WTC11 (cell line): Measurements from ENCODE around the gene TMEM95. TPM values are rescaled to one million over a fixed set of nuclear protein-coding genes. Genes with fewer than 3 reads are reported as not detected.
A peak's percentile ranks its signal among the peaks of the same experiment; 100 is the strongest.

Experiments
- ATAC-seq: fragments of 200-7000 bp; cut with Tn5 transposase; 2 replicates; pipeline ENCODE4 v1.10.0; 2021; ENCODE audit warnings: mild to moderate bottlenecking, moderate library complexity
- CTCF ChIA-PET: fragments of 300-600 bp; sonication (Branson Sonifier 250); formaldehyde crosslinking; loops from one replicate; lab custom pipeline; 2021; ENCODE audit warnings: antibody characterized with exemption; lab: Charles Lee
- POLR2A ChIA-PET: fragments of 350-600 bp; sonication (Branson Sonifier 250); formaldehyde crosslinking; loops from one replicate; lab custom pipeline; 2021; ENCODE audit warnings: antibody characterized with exemption; lab: Charles Lee
- DNase-seq: peaks from one replicate; pipeline ENCODE4 v3.0.0; 2021; ENCODE audit warnings: low spot score
- H3K27ac Mint-ChIP-seq: 2 replicates; pipeline ENCODE4 v1.8.0; 2021; ENCODE audit warnings: mixed read lengths
- H3K27me3 Mint-ChIP-seq: 2 replicates; pipeline ENCODE4 v1.8.0; 2021; ENCODE audit warnings: low read depth, mild to moderate bottlenecking, moderate library complexity, mixed read lengths
- H3K36me3 Mint-ChIP-seq: 2 replicates; pipeline ENCODE4 v1.8.0; 2021; ENCODE audit warnings: mixed read lengths
- H3K4me1 Mint-ChIP-seq: 2 replicates; pipeline ENCODE4 v1.8.0; 2022; ENCODE audit warnings: mixed read lengths
- H3K4me3 Mint-ChIP-seq: 2 replicates; pipeline ENCODE4 v1.8.0; 2021; ENCODE audit warnings: mild to moderate bottlenecking, moderate library complexity, mixed read lengths
- H3K9me3 Mint-ChIP-seq: 2 replicates; pipeline ENCODE4 v1.8.0; 2021; ENCODE audit warnings: mixed read lengths
- AR ChIP-seq: fragments of 250-450 bp; sonication (Bioruptor Pico); IDR thresholded peaks from 2 replicates; pipeline ENCODE4 v1.9.0; 2021; ENCODE audit warnings: mild to moderate bottlenecking
- GTF2I ChIP-seq: fragments of 250-450 bp; sonication (Bioruptor Pico); conservative IDR thresholded peaks from 2 replicates; pipeline ENCODE4 v1.4.0; 2021; ENCODE audit warnings: mild to moderate bottlenecking
- JUN ChIP-seq: sonication (generic); formaldehyde crosslinking; IDR thresholded peaks from 2 replicates; pipeline ENCODE4 v1.8.0; 2023; ENCODE audit warnings: mild to moderate bottlenecking, missing genetic modification reagents
- KAT7 ChIP-seq: sonication (generic); formaldehyde crosslinking; IDR thresholded peaks from 2 replicates; pipeline ENCODE4 v1.8.1; 2023; ENCODE audit warnings: missing genetic modification reagents, mild to moderate bottlenecking, borderline replicate concordance
- MAX ChIP-seq: sonication (generic); formaldehyde crosslinking; IDR thresholded peaks from 2 replicates; pipeline ENCODE4 v1.8.0; 2022; ENCODE audit warnings: mild to moderate bottlenecking, missing genetic modification reagents
- MLX ChIP-seq: sonication (generic); formaldehyde crosslinking; IDR thresholded peaks from 2 replicates; pipeline ENCODE4 v1.8.1; 2023; ENCODE audit warnings: mild to moderate bottlenecking, missing genetic modification reagents, moderate library complexity
- MYBL2 ChIP-seq: sonication (generic); formaldehyde crosslinking; IDR thresholded peaks from 2 replicates; pipeline ENCODE4 v1.8.1; 2023; ENCODE audit warnings: mild to moderate bottlenecking, moderate library complexity, missing genetic modification reagents
- RELA ChIP-seq: sonication (generic); formaldehyde crosslinking; IDR thresholded peaks from 2 replicates; pipeline ENCODE4 v1.8.1; 2022; ENCODE audit warnings: missing genetic modification reagents, mild to moderate bottlenecking, borderline replicate concordance
- RORB ChIP-seq: fragments of 250-450 bp; sonication (Bioruptor Pico); IDR thresholded peaks from 2 replicates; pipeline ENCODE4 v1.9.0; 2021; ENCODE audit warnings: mild to moderate bottlenecking
- ZNF121 ChIP-seq: sonication (generic); formaldehyde crosslinking; IDR thresholded peaks from 2 replicates; pipeline ENCODE4 v1.8.0; 2023; ENCODE audit warnings: missing genetic modification reagents
- ZNF138 ChIP-seq: sonication (generic); formaldehyde crosslinking; conservative IDR thresholded peaks from 2 replicates; pipeline ENCODE4 v1.8.1; 2022; ENCODE audit warnings: mild to moderate bottlenecking, moderate library complexity, missing genetic modification reagents
- ZNF232 ChIP-seq: sonication (generic); formaldehyde crosslinking; IDR thresholded peaks from 2 replicates; pipeline ENCODE4 v1.8.0; 2022; ENCODE audit warnings: mild to moderate bottlenecking, missing genetic modification reagents
- ZNF263 ChIP-seq: sonication (generic); formaldehyde crosslinking; IDR thresholded peaks from 2 replicates; pipeline ENCODE4 v1.8.1; 2022; ENCODE audit warnings: low read depth, mild to moderate bottlenecking, moderate library complexity, missing genetic modification reagents
- ZNF423 ChIP-seq: fragments of 250-450 bp; sonication (Bioruptor Pico); IDR thresholded peaks from 2 replicates; pipeline ENCODE4 v2.1.2; 2022; ENCODE audit warnings: mild to moderate bottlenecking, moderate library complexity
- ZSCAN18 ChIP-seq: fragments of 250-450 bp; sonication (Bioruptor Pico); IDR thresholded peaks from 2 replicates; pipeline ENCODE4 v2.1.2; 2022; ENCODE audit warnings: mild to moderate bottlenecking, moderate library complexity
- total RNA-seq: library from RNA; stranded (reverse); gene quantifications from 3 replicates; pipeline ENCODE4 v1.2.3, GENCODE V29; 2021

The TMEM95 gene
- total RNA-seq, 1 experiment from 2014 or later, result not detected

- no peak for TF ChIP-seq MLX (CRISPR knock-in tag)
- peak; percentile 85; the same call in 1 of the 2 replicates for TF ChIP-seq MAX (CRISPR knock-in tag)
- no peak for TF ChIP-seq ZNF138
- no peak for TF ChIP-seq ZNF263 (CRISPR knock-in tag)
- TF ChIP-seq MYBL2 (CRISPR knock-in tag), result no peak
- TF ChIP-seq RORB, result no peak
- TF ChIP-seq GTF2I, result no peak
These were observed 39.7 kb downstream of the TMEM95 start, which contains the start of gene PLSCR3 (continued) for GRCh38 chr17:7394452-7395191.

GRCh38 chr17:7396147-7396546 is 41.2 kb downstream of the TMEM95 start:
- ATAC-seq, result no peak
- Mint-ChIP-seq H3K9me3 (no peaks in the 10 kb centered on the region), H3K36me3 (peaks cover 9% of the 10 kb centered on the region), H3K27ac (no peak overlapping the region), H3K4me1 (peaks cover 7% of the 10 kb centered on the region), H3K4me3 (no peak overlapping the region), H3K27me3 (no peaks in the 10 kb centered on the region; the same call in 1 of the 2 replicates)
- ChIA-PET POLR2A (no interaction called here), CTCF (interaction anchor here (3.9 to 4.1 kb wide), 2 partner anchors 8 to 45 kb away, joined by 21 to 59 read pairs; partner anchors contain the start of genes FGF11 and TMEM256)
- TF ChIP-seq ZSCAN18 (CRISPR knock-in tag), result no peak
- no peak for TF ChIP-seq JUN (CRISPR knock-in tag)
- TF ChIP-seq RELA (CRISPR knock-in tag), result no peak
- TF ChIP-seq AR (CRISPR knock-in tag), result no peak
- no peak for TF ChIP-seq ZNF423 (CRISPR knock-in tag)
- TF ChIP-seq KAT7 (CRISPR knock-in tag), result no peak
- DNase-seq, result no peak

GRCh38 chr17:7398612-7399011 is 43.7 kb downstream of the TMEM95 start:
- ATAC-seq, result no peak
- no peak overlapping the region for H3K27ac Mint-ChIP-seq
- no peak overlapping the region for H3K4me3 Mint-ChIP-seq
- no peak for DNase-seq
- H3K36me3 Mint-ChIP-seq, result peaks cover 4% of the 10 kb centered on the region
- no peaks in the 10 kb centered on the region; the same call in 1 of the 2 replicates for H3K27me3 Mint-ChIP-seq
- ChIA-PET POLR2A (interaction anchor here (0.6 kb wide), 1 partner anchor 14 kb away, joined by 4 read pairs; no protein-coding TSS in a partner anchor), CTCF (interaction anchor here (0.6 to 2.0 kb wide), 6 partner anchors 42 to 1600 kb away, joined by 3 to 9 read pairs (median 4); partner anchors contain the start of genes ACAP1 and SLC2A4)
- peaks cover 12% of the 10 kb centered on the region for H3K4me1 Mint-ChIP-seq
- no peak for TF ChIP-seq ZNF232 (CRISPR knock-in tag)
- TF ChIP-seq ZNF121 (CRISPR knock-in tag), result peak; percentile 84
- no peaks in the 10 kb centered on the region for H3K9me3 Mint-ChIP-seq
